Measurements from ENCODE around the gene USP15.

USP15 gene

GRCh38 chr12:62261876-62262517 is 1.8 kb downstream of the USP15 start:
- peaks cover 26% of the 10 kb centered on the region for H3K4me1 Mint-ChIP-seq

GRCh38 chr12:62263232-62263631 is 3.0 kb downstream of the USP15 start:
- Mint-ChIP-seq H3K9me3 (no peaks in the 10 kb centered on the region), H3K27me3 (no peaks in the 10 kb centered on the region), H3K36me3 (peaks cover 4% of the 10 kb centered on the region), H3K4me3 (peak overlapping the region; percentile 61), H3K27ac (peak overlapping the region; percentile 93), H3K4me1 (peaks cover 32% of the 10 kb centered on the region)
- ATAC-seq (ENCODE audit: low read depth) (no peak), DNase-seq (ENCODE audit: low spot score in 2 of 2) (no peak)

More at GRCh38 chr12:62261876-62262517, 1.8 kb downstream of the USP15 start:
- no peak for ATAC-seq (ENCODE audit: low read depth)
- peaks cover 1% of the 10 kb centered on the region for H3K36me3 Mint-ChIP-seq
- no peaks in the 10 kb centered on the region for H3K9me3 Mint-ChIP-seq
- no peaks in the 10 kb centered on the region for H3K27me3 Mint-ChIP-seq
- peak overlapping the region; percentile 73 for H3K4me3 Mint-ChIP-seq
- H3K27ac Mint-ChIP-seq, result peak overlapping the region; percentile 41
- no peak for DNase-seq (ENCODE audit: low spot score in 2 of 2)

- ATAC-seq (ENCODE audit: low read depth), result no peak
- H3K9me3 Mint-ChIP-seq, result no peaks in the 10 kb centered on the region
- no peak for DNase-seq (ENCODE audit: low spot score in 2 of 2)
- no peaks in the 10 kb centered on the region for H3K27me3 Mint-ChIP-seq
- H3K27ac Mint-ChIP-seq, result peak overlapping the region; percentile 93
- peak overlapping the region; percentile 61 for H3K4me3 Mint-ChIP-seq
- peaks cover 4% of the 10 kb centered on the region for H3K36me3 Mint-ChIP-seq
- H3K4me1 Mint-ChIP-seq, result peaks cover 36% of the 10 kb centered on the region
These were observed 3.8 kb downstream of the USP15 start for GRCh38 chr12:62263966-62264365.

- Mint-ChIP-seq H3K4me1 (peaks cover 33% of the 10 kb centered on the region), H3K4me3 (peak overlapping the region; percentile 82), H3K9me3 (no peaks in the 10 kb centered on the region), H3K27me3 (no peaks in the 10 kb centered on the region), H3K36me3 (peaks cover 4% of the 10 kb centered on the region), H3K27ac (peak overlapping the region; percentile 93)
- DNase-seq (ENCODE audit: low spot score in 2 of 2) (no peak), ATAC-seq (ENCODE audit: low read depth) (no peak)
These were observed 4.5 kb downstream of the USP15 start for GRCh38 chr12:62264706-62265105.

- Mint-ChIP-seq H3K27me3 (no peaks in the 10 kb centered on the region), H3K9me3 (no peaks in the 10 kb centered on the region), H3K4me3 (no peak overlapping the region), H3K36me3 (peaks cover 4% of the 10 kb centered on the region), H3K4me1 (peaks cover 37% of the 10 kb centered on the region), H3K27ac (peak overlapping the region; percentile 21)
- DNase-seq (ENCODE audit: low spot score in 2 of 2) (no peak), ATAC-seq (ENCODE audit: low read depth) (no peak)
These were observed 5.3 kb downstream of the USP15 start for GRCh38 chr12:62265511-62265910.

GRCh38 chr12:62267026-62267425 is 6.8 kb downstream of the USP15 start:
- DNase-seq (ENCODE audit: low spot score in 2 of 2), result no peak
- Mint-ChIP-seq H3K9me3 (no peaks in the 10 kb centered on the region), H3K36me3 (peaks cover 7% of the 10 kb centered on the region), H3K4me1 (peaks cover 40% of the 10 kb centered on the region), H3K27me3 (no peaks in the 10 kb centered on the region), H3K27ac (peak overlapping the region; percentile 65), H3K4me3 (no peak overlapping the region)
- no peak for ATAC-seq (ENCODE audit: low read depth)

GRCh38 chr12:62267480-62267879 is 7.3 kb downstream of the USP15 start:
- H3K27ac Mint-ChIP-seq, result peak overlapping the region; percentile 65
- peaks cover 7% of the 10 kb centered on the region for H3K36me3 Mint-ChIP-seq
- DNase-seq (ENCODE audit: low spot score in 2 of 2), result no peak
- no peaks in the 10 kb centered on the region for H3K27me3 Mint-ChIP-seq
- peak; percentile 68 for ATAC-seq (ENCODE audit: low read depth)
- no peaks in the 10 kb centered on the region for H3K9me3 Mint-ChIP-seq
- peak overlapping the region; percentile 46 for H3K4me3 Mint-ChIP-seq
- H3K4me1 Mint-ChIP-seq, result peaks cover 39% of the 10 kb centered on the region

- H3K27ac Mint-ChIP-seq, result peak overlapping the region; percentile 37
- H3K27me3 Mint-ChIP-seq, result no peaks in the 10 kb centered on the region
- H3K36me3 Mint-ChIP-seq, result peaks cover 7% of the 10 kb centered on the region
- DNase-seq (ENCODE audit: low spot score in 2 of 2), result no peak
- no peaks in the 10 kb centered on the region for H3K9me3 Mint-ChIP-seq
- H3K4me1 Mint-ChIP-seq, result peaks cover 43% of the 10 kb centered on the region
- no peak overlapping the region for H3K4me3 Mint-ChIP-seq
- no peak for ATAC-seq (ENCODE audit: low read depth)
These were observed 8.8 kb downstream of the USP15 start for GRCh38 chr12:62268956-62269355.

GRCh38 chr12:62269464-62270228 is 9.4 kb downstream of the USP15 start:
- Mint-ChIP-seq H3K36me3 (peaks cover 5% of the 10 kb centered on the region), H3K27ac (no peak overlapping the region), H3K27me3 (no peaks in the 10 kb centered on the region), H3K4me3 (no peak overlapping the region), H3K4me1 (peaks cover 44% of the 10 kb centered on the region), H3K9me3 (no peaks in the 10 kb centered on the region)
- DNase-seq (ENCODE audit: low spot score in 2 of 2), result no peak
- ATAC-seq (ENCODE audit: low read depth), result no peak

GRCh38 chr12:62270384-62270783 is 10.2 kb downstream of the USP15 start:
- DNase-seq (ENCODE audit: low spot score in 2 of 2), result no peak
- no peaks in the 10 kb centered on the region for H3K9me3 Mint-ChIP-seq
- ATAC-seq (ENCODE audit: low read depth), result no peak
- H3K36me3 Mint-ChIP-seq, result peaks cover 5% of the 10 kb centered on the region
- H3K27ac Mint-ChIP-seq, result no peak overlapping the region
- no peak overlapping the region for H3K4me3 Mint-ChIP-seq
- no peaks in the 10 kb centered on the region for H3K27me3 Mint-ChIP-seq
- peaks cover 49% of the 10 kb centered on the region for H3K4me1 Mint-ChIP-seq

GRCh38 chr12:62270872-62271271 is 10.7 kb downstream of the USP15 start:
- Mint-ChIP-seq H3K4me1 (peaks cover 53% of the 10 kb centered on the region), H3K27ac (no peak overlapping the region), H3K27me3 (no peaks in the 10 kb centered on the region), H3K4me3 (no peak overlapping the region), H3K36me3 (peaks cover 5% of the 10 kb centered on the region), H3K9me3 (no peaks in the 10 kb centered on the region)
- DNase-seq (ENCODE audit: low spot score in 2 of 2), result no peak
- no peak for ATAC-seq (ENCODE audit: low read depth)

- H3K36me3 Mint-ChIP-seq, result peaks cover 3% of the 10 kb centered on the region
- H3K27me3 Mint-ChIP-seq, result no peaks in the 10 kb centered on the region
- H3K27ac Mint-ChIP-seq, result peak overlapping the region; percentile 5
- no peak for ATAC-seq (ENCODE audit: low read depth)
- DNase-seq (ENCODE audit: low spot score in 2 of 2), result no peak
- H3K9me3 Mint-ChIP-seq, result no peaks in the 10 kb centered on the region
- peaks cover 53% of the 10 kb centered on the region for H3K4me1 Mint-ChIP-seq
- no peak overlapping the region for H3K4me3 Mint-ChIP-seq
These were observed 12.8 kb downstream of the USP15 start for GRCh38 chr12:62272936-62273552.

GRCh38 chr12:62273724-62274380 is 13.6 kb downstream of the USP15 start:
- ATAC-seq (ENCODE audit: low read depth) (no peak), DNase-seq (ENCODE audit: low spot score in 2 of 2) (no peak)
- Mint-ChIP-seq H3K36me3 (peaks cover 3% of the 10 kb centered on the region), H3K9me3 (no peaks in the 10 kb centered on the region), H3K27ac (peak overlapping the region; percentile 62), H3K4me1 (peaks cover 47% of the 10 kb centered on the region), H3K4me3 (no peak overlapping the region), H3K27me3 (no peaks in the 10 kb centered on the region)

GRCh38 chr12:62278022-62278421 is 17.8 kb downstream of the USP15 start:
- H3K27ac Mint-ChIP-seq, result no peak overlapping the region
- DNase-seq (ENCODE audit: low spot score in 2 of 2), result no peak

More at GRCh38 chr12:62278022-62278421, 17.8 kb downstream of the USP15 start:
- ATAC-seq (ENCODE audit: low read depth), result no peak
- peaks cover 2% of the 10 kb centered on the region for H3K9me3 Mint-ChIP-seq
- peaks cover 49% of the 10 kb centered on the region for H3K4me1 Mint-ChIP-seq
- H3K4me3 Mint-ChIP-seq, result no peak overlapping the region
- H3K36me3 Mint-ChIP-seq, result peaks cover 6% of the 10 kb centered on the region
- no peaks in the 10 kb centered on the region for H3K27me3 Mint-ChIP-seq

All from memory B cell (primary cell).